ENCODE results near the gene RTN1.
"Not testable (repeated sequence)": the region's sequence is repeated elsewhere in the genome, so short reads cannot be mapped to it uniquely, and the experiment has no call there.

The RTN1 gene

GRCh38 chr14:59698793-59699192 is 171.8 kb downstream of the RTN1 start:
- no peak for DNase-seq

GRCh38 chr14:59695198-59695597 is 175.4 kb downstream of the RTN1 start:
- no peak for DNase-seq

GRCh38 chr14:59691266-59691665 is 179.3 kb downstream of the RTN1 start:
- no peak for DNase-seq

GRCh38 chr14:59690426-59690825 is 180.2 kb downstream of the RTN1 start:
- no peak for DNase-seq

- DNase-seq: peak; percentile 6
Measured at GRCh38 chr14:59688224-59689170, 182.1 kb downstream of the RTN1 start.

- DNase-seq: no peak
Measured at GRCh38 chr14:59687663-59688062, 182.9 kb downstream of the RTN1 start.

GRCh38 chr14:59679872-59680271 is 190.7 kb downstream of the RTN1 start:
- no peak for DNase-seq

- no peak for DNase-seq
Measured at GRCh38 chr14:59678352-59678751, 192.2 kb downstream of the RTN1 start.

GRCh38 chr14:59677771-59678231 is 192.8 kb downstream of the RTN1 start:
- DNase-seq: no peak

- no peak for DNase-seq
Measured at GRCh38 chr14:59675394-59675793, 195.2 kb downstream of the RTN1 start.

- no peak for DNase-seq
Measured at GRCh38 chr14:59664741-59665140, 205.8 kb downstream of the RTN1 start.

GRCh38 chr14:59657769-59658168 is 212.8 kb downstream of the RTN1 start:
- no peak for DNase-seq

GRCh38 chr14:59656473-59656872 is 214.1 kb downstream of the RTN1 start:
- DNase-seq: no peak

- DNase-seq: not testable (repeated sequence)
Measured at GRCh38 chr14:59654131-59654530, 216.4 kb downstream of the RTN1 start.

GRCh38 chr14:59646832-59647231 is 223.7 kb downstream of the RTN1 start:
- not testable (repeated sequence) for DNase-seq

GRCh38 chr14:59638885-59639284 is 231.7 kb downstream of the RTN1 start:
- DNase-seq: no peak

- DNase-seq: no peak
Measured at GRCh38 chr14:59634617-59635016, 236.0 kb downstream of the RTN1 start.

GRCh38 chr14:59633486-59633885 is 237.1 kb downstream of the RTN1 start:
- no peak for DNase-seq

GRCh38 chr14:59632381-59632780 is 238.2 kb downstream of the RTN1 start:
- no peak for DNase-seq

- DNase-seq: no peak
Measured at GRCh38 chr14:59631237-59631636, 239.3 kb downstream of the RTN1 start.

GRCh38 chr14:59630288-59630963 is 240.2 kb downstream of the RTN1 start:
- no peak for DNase-seq

GRCh38 chr14:59629444-59630287 is 240.9 kb downstream of the RTN1 start:
- no peak for DNase-seq

- DNase-seq: no peak
Measured at GRCh38 chr14:59627011-59627520, 243.5 kb downstream of the RTN1 start.
